Ureter (tissue), 1 donor: Measurements from ENCODE around the gene TLR4. TPM values are rescaled to one million over a fixed set of nuclear protein-coding genes. Genes with fewer than 3 reads are reported as not detected.

Source experiments
- DNase-seq: peaks from one replicate; pipeline ENCODE4 v3.0.0-alpha.2; 2020; ENCODE audit warnings: low spot score
- total RNA-seq: library from RNA; stranded (reverse); gene quantifications from one replicate; pipeline ENCODE4 v1.2.4, GENCODE V29; 2023
- donor health status: DM: yes; HTN: yes; CAD: no.

TLR4 gene
- total RNA-seq, 1 donor from 2014 or later = 23.5 TPM

DNA sequence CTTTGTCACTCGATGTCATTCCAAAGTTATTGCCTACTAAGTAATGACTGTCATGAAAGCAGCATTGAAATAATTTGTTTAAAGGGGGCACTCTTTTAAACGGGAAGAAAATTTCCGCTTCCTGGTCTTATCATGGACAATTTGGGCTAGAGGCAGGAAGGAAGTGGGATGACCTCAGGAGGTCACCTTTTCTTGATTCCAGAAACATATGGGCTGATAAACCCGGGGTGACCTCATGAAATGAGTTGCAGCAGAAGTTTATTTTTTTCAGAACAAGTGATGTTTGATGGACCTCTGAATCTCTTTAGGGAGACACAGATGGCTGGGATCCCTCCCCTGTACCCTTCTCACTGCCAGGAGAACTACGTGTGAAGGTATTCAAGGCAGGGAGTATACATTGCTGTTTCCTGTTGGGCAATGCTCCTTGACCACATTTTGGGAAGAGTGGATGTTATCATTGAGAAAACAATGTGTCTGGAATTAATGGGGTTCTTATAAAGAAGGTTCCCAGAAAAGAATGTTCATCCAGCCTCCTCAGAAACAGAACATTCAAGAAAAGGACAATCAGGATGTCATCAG, 11.3 kb downstream of the TLR4 start:
- DNase-seq = no peak

DNA sequence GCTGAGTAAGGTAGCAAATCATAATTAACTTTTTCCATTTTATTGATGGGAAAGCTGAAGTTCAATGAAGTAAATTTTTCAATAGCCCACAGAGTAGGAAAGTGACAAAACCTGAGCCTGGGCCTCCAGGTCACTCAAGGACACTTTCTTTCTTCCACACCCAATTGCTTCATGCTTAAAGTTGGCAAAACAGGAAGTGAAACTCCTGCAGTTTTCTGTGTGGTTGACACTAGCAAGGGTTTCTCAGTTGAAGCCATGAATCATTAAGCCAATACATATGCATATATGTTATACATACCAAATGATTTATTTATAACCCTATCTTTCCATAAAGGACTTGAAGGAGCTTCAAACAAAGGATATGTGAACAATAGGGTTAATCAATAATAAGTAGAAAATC, 13.9 kb downstream of the TLR4 start:
- DNase-seq = no peak

DNA sequence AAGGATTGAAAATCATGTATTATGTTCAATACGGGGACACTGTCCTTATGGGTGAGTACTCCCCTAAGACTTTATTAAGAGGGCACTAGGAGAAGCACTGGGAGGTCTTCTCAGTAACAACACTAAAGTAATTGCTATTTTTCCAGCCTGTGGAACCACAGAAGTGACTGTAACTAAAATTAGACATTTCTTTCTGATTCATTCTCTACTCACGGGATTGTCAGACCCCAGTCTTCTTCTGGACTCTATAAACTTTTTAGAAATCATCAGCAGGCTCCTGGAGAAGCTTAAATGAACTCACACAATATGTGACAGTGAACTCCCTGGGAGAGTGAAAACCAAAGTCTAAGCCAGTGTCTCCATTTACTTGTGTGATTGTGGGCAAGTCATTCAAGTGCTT, 14.5 kb downstream of the TLR4 start:
- DNase-seq = no peak

DNA sequence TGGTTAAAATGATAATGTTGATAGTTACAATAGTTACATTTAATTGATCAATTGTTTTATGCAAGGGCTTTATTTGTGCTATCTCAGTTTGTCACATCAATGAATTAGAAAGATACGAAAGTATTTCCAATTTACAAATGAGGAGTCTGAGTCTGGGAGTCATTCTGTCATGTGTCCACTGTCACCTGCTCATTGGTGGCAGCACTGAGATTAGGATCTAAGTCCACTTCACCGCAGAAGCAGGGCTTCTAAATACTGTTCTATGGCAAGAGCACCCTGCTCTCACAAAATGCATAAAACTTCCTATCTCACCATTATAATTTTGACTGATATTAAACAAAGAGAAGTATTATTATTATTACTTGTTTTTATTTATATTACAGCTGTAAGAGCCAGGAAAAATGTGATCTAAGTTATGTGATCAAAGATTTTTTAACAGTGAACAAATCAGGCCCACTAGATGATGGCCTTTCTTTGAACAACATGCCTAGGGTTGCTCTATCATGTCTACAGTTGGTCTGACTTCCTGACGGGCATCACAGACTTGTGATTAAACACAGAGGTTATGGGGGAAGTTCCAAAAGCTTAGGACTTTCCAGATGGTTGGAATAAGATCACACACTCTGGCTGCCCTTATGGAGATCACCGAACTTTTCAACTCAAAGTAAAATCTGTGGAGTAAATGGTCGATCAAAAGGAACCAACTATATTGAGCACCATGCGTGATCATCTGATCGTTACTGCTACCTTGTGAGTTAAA, 15.1 kb downstream of the TLR4 start:
- no peak for DNase-seq

DNA sequence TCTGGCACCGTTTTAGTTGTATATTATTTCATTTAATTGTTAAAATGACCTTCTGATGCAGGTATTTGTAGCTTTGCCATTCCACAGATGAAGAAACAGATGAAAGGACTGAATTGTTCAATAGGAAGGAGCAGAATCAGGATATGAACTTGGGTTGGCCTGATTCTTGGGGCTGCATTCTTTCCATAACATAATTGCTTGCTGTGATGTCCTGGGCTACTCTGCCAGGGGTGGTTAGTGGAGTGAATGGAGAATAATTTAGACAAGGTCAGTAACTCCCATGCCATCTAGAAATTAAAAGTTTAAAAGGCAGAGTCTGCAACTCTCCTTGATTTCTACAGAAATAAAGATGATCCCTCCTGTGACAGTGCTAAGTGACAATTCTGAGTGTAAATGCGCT, 15.9 kb downstream of the TLR4 start:
- DNase-seq = no peak

DNA sequence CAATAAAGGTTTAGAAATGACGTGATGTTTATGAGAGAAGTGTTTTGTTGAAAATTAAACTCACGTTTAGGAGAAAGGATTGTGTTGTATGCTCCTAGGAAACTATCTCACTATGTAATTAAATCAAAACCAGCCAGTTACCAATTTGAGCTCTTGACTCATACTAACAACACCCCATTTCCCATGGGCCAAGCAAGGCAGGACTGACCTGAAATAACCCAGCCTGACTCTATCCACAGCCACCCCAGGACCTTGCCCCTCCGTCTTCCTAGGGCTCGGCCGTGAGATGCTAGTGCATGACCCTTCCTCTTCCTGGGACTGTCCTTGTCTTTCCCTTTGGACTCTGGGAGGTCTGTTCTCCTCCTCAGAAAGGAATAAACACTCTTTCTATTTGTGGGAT, 16.4 kb downstream of the TLR4 start:
- DNase-seq = no peak

DNA sequence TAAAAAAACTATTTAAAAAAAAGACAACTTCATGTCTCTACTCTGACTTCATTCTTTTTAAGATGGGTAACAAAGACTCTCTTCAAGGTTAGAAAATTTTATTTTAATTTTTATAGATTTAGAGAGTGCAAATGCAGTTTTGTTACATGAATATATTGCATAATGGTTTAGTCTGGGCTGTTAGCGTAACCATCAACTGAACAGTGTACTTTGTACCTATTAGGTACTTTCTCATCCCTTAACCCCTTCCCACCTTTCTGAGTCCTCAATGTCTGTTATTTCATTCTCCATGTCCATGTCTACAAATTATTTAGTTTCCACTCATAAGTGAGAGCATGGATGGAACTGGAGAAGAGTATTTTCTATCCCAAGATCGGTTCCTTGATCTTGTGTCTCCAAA, 16.8 kb downstream of the TLR4 start:
- DNase-seq = no peak

DNA sequence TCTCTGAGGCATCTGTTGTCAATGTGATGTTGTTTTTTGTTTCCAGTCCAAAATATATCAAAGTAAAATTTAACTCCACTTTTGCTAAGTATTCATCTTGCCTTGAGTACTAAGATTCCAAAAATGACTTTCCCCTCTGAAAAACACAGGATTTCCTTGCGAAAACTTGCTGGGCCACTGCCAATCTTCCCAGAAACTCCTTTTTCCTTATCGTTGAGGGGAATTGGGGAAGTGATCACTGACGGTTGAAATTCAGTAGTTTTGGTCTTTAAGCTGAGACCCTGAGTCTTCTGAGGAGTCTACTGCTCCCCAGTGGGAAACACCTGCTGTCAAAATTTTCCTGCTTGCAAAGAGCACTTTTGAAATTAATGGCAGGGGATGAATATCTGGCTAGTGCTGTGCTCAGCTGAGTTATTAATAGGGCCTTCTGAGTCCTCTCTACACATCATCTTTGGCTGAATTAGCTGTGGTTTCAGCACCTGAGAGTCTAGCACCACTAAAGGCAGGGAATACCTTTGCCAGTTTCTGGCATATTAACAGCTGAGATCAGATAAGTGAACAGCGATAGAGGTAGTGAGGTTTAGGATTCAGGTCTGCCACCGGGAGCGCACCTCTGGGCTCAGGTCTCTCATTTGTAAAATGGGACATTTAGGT, 18.0 kb downstream of the TLR4 start:
- DNase-seq = no peak

DNA sequence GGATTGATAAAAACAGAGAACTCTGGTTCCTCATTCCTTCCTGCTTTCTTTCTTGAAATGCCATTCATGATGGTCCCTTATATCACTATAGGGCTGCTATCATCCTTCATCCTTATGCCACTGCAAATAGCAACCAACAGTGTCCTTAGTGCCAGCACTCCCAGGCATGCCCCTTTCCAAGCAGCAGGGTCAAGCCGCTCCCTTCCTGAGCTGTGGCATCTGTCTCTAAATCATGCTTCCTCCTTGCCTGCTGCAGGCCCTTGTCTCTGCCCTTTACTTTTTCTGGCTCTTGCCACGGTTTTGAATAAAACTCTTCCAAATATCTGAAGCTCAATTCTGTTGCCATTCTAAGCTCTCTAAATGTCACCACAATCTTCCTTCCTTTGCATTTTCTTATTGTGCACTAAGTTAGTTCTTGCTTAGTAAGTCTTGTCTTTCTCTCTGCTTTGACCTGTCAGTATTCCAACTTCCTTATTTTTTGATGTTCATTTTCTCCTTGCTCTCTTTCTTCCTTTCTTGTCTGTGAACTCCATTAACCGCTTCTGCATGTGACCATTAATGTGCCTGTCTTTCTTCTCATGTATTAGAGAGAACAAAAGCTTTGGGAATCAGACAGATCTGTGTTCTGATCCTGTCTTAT, 19.9 kb downstream of the TLR4 start:
- no peak for DNase-seq

DNA sequence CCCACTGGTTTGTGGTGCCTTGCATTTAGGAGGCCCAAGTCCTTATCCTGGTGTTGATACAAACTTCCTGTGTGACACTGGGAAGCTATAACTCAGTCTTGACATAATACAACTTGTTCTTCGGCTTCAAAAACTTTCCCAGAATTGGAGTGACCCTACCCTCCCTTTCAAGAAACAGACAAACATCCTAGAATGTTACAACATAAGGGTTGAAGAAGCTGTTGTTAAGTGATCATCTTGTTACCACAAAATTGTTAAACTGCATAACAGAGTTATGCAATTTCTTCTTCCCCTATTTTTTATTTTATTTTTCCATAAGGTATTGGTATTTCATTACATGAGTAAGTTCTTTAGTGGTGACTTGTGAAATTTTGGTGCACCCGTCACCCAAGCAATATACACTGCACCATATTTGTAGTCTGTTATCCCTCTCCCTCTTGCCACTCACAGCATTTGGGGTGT, 21.3 kb downstream of the TLR4 start:
- DNase-seq = no peak

DNA sequence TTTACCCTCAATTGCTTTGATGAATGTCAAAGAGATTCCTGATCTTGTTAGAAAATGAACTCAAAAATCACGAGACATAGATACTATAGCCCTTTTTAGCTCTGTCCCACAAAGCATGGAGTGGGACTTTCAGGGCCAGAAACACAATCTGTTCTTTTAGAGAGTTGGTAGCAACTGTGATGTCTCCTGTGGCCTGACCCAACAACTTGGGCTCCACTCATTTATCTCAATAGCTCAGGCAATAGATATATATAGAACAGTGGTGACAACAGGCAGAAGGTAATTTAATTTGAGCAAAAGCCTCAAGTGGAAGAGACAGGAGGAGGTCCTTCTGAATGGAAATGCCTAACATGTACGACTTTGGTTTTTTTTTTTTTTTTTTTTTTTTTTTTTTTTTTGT, 25.2 kb downstream of the TLR4 start:
- no peak for DNase-seq

DNA sequence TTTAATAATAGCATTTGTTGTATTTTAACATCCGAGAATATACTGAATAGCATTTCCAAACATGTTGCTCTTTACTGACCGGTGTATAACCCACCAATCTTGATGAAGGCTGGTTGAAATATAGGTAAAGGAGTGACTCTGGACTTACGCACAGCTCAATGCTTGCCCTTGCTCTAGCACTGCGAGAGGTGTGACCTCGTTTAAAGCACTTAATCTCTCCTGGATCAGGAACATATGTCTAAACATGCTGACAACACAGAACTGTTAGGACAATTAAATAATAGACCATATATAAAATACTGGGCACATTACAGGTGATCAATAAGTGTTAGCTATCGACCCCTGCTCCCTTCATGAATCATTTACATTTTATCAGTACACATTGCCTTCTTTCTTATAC, 28.3 kb downstream of the TLR4 start:
- no peak for DNase-seq

DNA sequence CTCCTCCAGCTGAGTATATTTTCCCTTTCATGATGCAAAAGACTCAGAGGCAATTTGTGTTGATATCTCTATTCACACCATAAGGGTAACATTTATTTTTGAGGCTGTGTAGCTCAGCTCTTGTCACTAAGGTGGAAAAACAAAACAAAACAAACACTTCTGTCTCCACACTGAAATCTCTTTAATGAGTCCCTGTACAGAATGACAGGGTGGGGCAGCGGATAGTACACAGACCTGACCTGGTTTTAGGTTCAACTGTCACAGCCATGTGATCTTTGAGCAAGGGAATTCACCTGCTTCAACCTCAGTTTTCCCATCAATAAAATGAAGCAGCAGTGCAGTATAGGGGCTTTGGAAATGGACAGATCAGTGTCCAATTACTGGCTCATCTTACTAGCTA, 29.3 kb downstream of the TLR4 start:
- no peak for DNase-seq

DNA sequence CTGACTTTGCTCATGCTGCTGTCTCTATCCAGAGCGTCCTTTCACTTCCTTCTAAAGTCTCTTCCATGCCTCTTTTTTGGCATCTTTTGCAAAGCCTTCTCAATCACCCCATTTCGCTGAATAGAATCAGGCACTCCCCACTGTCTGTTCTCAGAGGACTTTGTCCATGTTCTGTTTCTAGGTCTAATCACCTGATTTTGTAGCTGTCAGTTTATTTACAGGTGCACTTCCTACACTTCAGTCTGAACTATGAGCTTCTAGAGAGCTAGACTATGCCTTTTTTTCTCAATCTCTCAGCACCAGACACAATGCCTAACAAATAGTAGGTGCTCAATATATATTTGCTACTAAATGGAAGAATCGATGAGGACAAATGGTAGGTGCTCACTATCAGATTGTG, 29.9 kb downstream of the TLR4 start:
- DNase-seq = no peak

DNA sequence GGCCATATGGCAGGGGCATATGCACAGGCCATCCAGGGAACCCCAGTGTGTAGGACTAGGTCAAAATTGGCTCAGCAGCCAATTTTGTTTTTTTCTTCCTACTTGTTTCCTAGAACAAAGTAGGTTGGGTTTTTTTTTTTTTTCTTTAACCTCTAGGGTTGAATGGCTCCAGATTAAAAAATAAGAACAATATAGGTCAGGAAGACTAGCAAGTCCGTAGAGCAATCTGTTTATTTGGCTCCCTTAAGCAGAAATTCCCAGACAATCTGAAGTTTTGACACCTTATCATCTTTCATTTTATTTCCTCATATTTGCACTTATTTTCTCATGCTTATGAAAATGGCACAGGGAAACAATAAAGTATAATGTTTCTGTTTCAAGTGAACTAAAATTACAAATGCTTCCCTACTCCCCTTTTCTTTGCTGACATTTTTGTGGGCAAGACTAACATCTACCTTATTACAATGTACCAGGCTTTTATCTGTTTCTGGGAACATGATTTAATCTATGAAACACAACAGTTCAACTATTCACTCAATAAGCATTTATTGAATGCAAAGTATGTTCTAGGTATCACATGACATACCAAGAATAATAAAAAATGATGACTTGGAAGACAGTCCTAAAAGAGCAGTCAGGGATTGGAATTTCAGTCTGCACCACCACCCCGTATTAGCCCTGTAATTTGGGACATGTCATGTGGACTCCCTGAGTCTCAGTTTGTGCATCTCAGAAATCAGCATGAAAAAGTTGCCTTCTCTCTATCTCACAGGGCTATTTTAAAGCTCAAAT, 30.5 kb downstream of the TLR4 start:
- DNase-seq = no peak

DNA sequence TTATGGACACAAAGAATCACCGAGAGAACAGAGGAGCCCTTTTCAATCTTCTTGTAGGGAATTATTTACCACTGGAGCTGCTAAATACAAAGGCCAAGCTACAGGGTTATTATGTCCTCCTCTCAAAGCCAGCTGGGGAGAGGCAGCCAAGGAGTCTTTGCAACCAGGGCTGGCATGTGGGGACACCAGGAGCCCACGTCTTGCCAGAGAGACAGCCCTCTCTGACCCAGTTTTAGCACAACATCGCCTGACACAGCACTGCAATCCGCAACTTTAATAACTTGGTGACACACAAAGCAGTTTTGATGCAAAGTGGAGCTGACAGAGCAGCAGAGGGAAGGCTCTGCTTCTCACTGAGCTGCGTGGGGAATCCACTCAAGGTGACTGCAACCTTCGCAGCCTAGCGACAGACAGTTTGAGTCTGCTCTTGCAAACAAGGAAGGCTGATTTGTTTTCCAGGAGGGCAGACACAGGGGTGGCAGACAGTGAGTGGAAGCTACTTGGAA, 33.6 kb downstream of the TLR4 start:
- DNase-seq = no peak

DNA sequence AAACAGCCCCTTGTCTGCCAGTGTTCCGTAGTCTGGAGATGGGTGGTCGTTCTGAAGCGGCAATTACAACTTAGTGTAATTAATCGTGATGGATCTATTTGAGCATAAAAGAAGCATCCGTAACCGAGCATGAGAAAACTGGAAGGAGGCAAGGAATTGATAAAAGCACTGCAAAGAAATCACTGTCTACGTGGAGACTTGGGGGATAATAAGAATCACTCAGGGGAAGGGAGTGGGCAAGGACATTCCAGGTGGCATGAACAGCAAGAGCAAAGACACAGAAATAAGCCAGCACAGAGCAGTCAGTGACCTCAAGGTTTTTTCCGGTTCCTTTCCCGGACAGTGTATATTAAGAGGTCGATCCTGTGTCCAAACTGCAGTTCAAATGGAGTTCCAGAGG, 35.0 kb downstream of the TLR4 start:
- DNase-seq = no peak

DNA sequence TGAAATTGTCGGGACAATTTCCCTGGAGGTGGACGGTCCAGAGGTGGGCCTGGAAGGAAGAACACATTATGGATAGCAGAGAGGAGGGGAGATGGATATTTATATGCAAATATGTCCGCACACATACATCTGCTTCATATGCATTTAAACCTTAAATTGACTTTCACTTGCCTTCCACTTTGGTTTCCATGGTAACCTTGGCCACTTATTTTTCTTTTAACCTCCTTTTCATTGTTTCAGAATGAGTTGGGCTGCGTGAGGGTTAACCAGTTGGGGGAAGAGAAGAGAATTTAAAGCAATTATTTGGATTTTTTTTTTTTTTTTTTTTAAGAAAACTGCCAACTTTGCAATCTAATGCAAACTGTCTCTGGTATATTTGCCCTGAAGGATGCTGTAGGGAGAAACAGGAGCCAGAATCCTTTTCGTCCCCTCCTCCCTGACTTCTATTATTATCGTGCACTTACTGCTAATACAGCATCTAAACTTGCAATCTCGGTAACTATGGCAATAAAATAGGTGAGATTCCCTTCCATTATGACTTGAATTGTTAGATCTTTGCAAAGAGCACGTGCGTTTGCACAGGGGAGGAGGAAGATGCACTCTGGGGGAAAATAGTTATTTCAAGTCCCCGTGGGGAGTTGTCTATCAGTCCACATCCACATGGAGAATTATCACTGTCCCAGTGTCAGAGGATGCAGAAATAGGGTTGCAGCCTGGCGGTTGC, 35.6 kb downstream of the TLR4 start:
- DNase-seq = no peak

DNA sequence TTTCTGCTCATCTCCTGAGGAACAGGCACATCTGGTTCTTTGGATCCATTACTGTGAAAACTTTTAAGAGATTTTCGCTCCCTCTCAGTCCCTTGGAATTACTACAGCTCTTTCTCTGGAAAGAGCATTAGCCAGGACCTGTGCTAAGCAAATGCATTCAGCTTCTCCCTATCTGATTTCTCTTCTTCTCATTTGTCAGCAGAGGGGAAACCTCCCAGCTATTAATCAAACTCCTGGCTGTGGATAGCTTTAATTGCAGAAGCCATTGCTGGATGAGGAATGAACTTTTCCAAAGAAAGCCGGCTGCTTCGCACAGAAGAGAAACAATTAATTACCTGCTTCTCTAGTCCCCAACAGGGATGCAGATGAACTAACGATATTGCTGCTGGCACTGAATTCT, 37.9 kb downstream of the TLR4 start:
- no peak for DNase-seq

DNA sequence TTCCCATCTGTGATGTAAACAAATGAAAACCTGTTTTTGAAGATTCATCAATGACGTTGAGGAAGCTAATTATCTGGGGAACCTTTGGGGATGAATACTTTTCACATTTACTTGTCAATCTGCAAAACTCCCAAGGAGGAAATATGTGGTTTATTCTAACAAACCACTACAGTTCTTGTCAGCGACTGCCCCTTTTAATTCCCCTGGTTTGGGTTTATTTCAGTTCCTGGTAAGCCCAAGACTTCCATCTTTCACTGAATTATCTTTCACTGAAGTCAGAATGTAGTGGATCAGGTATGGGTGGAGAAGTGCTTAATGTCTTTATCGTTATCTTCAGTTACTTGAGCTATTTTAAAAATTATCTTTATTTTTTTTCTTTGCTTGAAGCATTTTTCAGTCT, 40.2 kb downstream of the TLR4 start:
- DNase-seq = no peak

DNA sequence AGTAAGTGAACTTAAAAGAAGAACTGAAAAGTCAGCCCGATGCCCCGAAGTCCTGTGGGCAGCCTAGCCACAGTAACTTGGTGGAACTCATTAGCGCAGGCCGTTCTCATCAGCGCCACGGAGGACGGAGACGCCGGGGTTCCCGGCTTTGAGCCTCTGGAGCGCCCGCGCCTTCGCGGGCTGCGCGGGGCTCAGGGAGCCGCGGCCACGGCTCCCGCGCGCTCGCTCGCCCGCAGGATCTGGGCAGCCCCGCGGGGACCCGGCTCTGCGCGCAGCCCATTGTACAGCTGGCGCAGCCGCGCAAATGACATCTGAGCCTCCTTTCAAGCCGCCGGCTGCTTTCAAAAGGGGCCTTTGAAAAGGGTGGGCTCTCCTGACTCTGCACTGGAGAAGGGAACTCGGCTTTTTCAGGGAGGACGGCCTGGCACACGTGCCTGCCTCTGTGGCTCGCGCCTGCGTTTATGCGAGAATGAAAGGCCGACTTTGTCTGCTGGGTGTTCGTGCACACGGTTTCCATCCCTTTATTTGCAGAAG, 40.7 kb downstream of the TLR4 start:
- no peak for DNase-seq
